DND-41 (cell line): Measurements from ENCODE around the gene GRK1.

Experiments
- CTCF ChIP-seq: IDR thresholded peaks from 2 replicates; pipeline ENCODE4 v1.5.1; 2012; ENCODE audit warnings: borderline replicate concordance, low read length, moderate library complexity, mild to moderate bottlenecking; ENCODE audit not compliant: poor library complexity, severe bottlenecking; ENCODE audit errors: extremely low read depth
- EZH2 ChIP-seq: IDR thresholded peaks from 3 replicates; pipeline ENCODE4 v1.6.1; 2012; ENCODE audit warnings: borderline replicate concordance, low read depth, mild to moderate bottlenecking, moderate library complexity, low read length, inconsistent platforms; ENCODE audit not compliant: severe bottlenecking

- no peak for TF ChIP-seq EZH2
- TF ChIP-seq CTCF: no peak
These were observed 28.8 kb upstream of the GRK1 start for GRCh38 chr13:113638173-113638746.
